ENCODE measurements around the gene OTX1. TPM values are rescaled to one million over a fixed set of nuclear protein-coding genes. Genes with fewer than 3 reads are reported as not detected.
A peak's percentile ranks its signal among the peaks of the same experiment; 100 is the strongest.

Gene OTX1
- total and polyA plus RNA-seq, 2 donors (not counting 3 experiments of a cell fraction or from before 2014, with no cell fraction given): not detected

- no peaks in the 10 kb centered on the region for H4K20me1 ChIP-seq (replicated peaks; ENCODE audit: control insufficient read depth, extremely low read depth, insufficient read depth, low read length)
- H3K9me1 ChIP-seq (replicated peaks; ENCODE audit: control insufficient read depth, extremely low read depth, insufficient read depth, low read length): no peaks in the 10 kb centered on the region
- H3K9ac ChIP-seq (replicated peaks; ENCODE audit: extremely low read depth, insufficient read depth, low read length): no peak overlapping the region
- H2AFZ ChIP-seq (ENCODE audit: low read depth, low read length): no peak overlapping the region
- TF ChIP-seq CTCF (IDR thresholded peaks at IDR 0.05; ENCODE audit: extremely low read depth in 1 of 2, insufficient read depth in 1 of 2, low read depth in 1 of 2, low read length in 2 of 2): no peak
- no peak for TF ChIP-seq POLR2A (IDR thresholded peaks at IDR 0.05; ENCODE audit: low read depth, low read length)
- no peak for TF ChIP-seq GATA2 (IDR thresholded peaks at IDR 0.05; ENCODE audit: insufficient read depth, insufficient read length, low read depth, low read length)
- TF ChIP-seq JUN (IDR thresholded peaks at IDR 0.05; ENCODE audit: borderline replicate concordance, insufficient read depth, insufficient read length, low read depth): no peak
- no peak for TF ChIP-seq POLR2AphosphoS5 (IDR thresholded peaks at IDR 0.05; ENCODE audit: insufficient read depth, low read depth, low read length)
- no peak for TF ChIP-seq MAX (IDR thresholded peaks at IDR 0.05; ENCODE audit: insufficient read depth, insufficient read length)
- H3K9me3 ChIP-seq (replicated peaks; ENCODE audit: control insufficient read depth, insufficient read depth, low read length): no peaks in the 10 kb centered on the region
- CTCF ChIA-PET: interaction anchor here (0.8 to 1.1 kb wide), 3 partner anchors 9 to 483 kb away, joined by 3 read pairs; partner anchors contain the start of gene OTX1
- DNase-seq (ENCODE audit: low read depth, low spot score): peak; percentile 49
- no peak overlapping the region for H3K27ac ChIP-seq (ENCODE audit: insufficient read depth, low read depth, low read length)
- peaks cover 67 to 98% of the 10 kb centered on the region in 2 experiments for H3K27me3 ChIP-seq (ENCODE audit: control insufficient read depth in 2 of 2, insufficient read depth in 2 of 2, low read length in 2 of 2)
- intact Hi-C loops (cut with micrococcal nuclease) (loop anchor here (5.0 to 10.0 kb wide), 4 partner anchors 355 to 585 kb away; partner anchors contain the start of gene EHBP1), dilution Hi-C loops (cut with MboI; ENCODE audit: extremely low pct_ligation_motif_present, low sequenced_read_pairs) (no loop called here)
- H3K36me3 ChIP-seq (ENCODE audit: control insufficient read depth in 2 of 2, extremely low read depth in 1 of 2, insufficient read depth in 2 of 2, low read length in 2 of 2): no peaks in the 10 kb centered on the region
- POLR2A ChIA-PET: no interaction called here
- no peaks in the 10 kb centered on the region for H3K79me2 ChIP-seq (ENCODE audit: control insufficient read depth, insufficient read depth, low read length)
- no peak overlapping the region for H3K4me3 ChIP-seq (replicated peaks in 1 of 3; ENCODE audit: insufficient read depth in 1 of 3, low read depth in 1 of 3, low read length in 3 of 3)
- no peak for FAIRE-seq
- no peak overlapping the region for H3K4me2 ChIP-seq (ENCODE audit: insufficient read depth, low read length)
- peaks cover 24% of the 10 kb centered on the region for H3K4me1 ChIP-seq (ENCODE audit: control insufficient read depth, extremely low read depth, insufficient read depth, low read length)
- BruUV-seq (replicated peaks): no TSS peak
Measured at GRCh38 chr2:63059793-63060471, 9.3 kb downstream of the OTX1 start.

Data from endothelial cell of umbilical vein (primary cell).